HG03139 (cell line): ENCODE measurements around the gene GLO1.

ENCODE experiments used
- ATAC-seq: cut with Tn5 transposase; IDR thresholded peaks from one replicate; pipeline ENCODE4 v1.9.1; 2021; ENCODE audit not compliant: unreplicated experiment

GLO1 gene

DNA sequence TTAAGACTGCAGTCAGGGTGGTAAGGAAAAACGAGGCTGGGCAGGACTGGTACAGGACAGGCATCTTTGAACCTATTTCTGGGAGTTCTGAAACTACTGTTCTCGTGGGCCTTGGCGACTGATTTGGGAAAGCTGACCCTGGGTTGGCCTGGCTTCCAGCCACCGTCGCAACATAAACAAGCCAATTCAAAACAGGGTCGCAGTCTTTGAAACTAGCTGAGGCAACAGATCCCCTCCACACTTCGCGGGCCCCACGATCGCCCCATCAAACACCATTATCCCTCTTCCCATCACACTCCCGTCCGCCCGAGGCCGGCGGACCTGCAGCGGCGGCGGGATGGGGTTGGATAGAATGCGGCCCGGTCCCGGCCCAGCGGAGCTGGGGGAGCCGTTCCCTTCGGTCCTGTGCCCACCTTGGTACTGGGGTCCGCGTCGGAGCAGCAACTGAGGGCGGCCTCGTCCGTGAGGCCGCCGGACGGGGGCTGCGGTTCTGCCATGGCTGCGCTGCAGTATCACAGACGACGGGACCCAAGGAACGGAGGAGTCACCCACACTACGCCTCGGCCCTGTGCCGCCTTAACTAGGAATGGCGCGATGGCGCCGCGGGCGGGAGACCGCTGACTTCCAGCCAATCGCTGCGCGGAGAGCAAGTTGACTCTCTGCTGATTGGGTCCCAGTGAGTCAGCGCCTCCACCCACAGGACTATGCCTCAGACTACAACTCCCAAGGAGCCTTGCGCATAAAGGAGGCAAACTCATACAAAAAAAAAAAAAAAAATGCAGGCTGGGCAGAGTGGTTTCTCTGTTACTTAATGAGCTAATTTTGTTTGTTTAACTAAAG is at the start of gene GLO1:
GLO1 (minus strand) TSS at position 588 of the 840 bp plus-strand sequence; CDS start at position 497, 91 bp downstream.
- peak; percentile 99 for ATAC-seq

DNA sequence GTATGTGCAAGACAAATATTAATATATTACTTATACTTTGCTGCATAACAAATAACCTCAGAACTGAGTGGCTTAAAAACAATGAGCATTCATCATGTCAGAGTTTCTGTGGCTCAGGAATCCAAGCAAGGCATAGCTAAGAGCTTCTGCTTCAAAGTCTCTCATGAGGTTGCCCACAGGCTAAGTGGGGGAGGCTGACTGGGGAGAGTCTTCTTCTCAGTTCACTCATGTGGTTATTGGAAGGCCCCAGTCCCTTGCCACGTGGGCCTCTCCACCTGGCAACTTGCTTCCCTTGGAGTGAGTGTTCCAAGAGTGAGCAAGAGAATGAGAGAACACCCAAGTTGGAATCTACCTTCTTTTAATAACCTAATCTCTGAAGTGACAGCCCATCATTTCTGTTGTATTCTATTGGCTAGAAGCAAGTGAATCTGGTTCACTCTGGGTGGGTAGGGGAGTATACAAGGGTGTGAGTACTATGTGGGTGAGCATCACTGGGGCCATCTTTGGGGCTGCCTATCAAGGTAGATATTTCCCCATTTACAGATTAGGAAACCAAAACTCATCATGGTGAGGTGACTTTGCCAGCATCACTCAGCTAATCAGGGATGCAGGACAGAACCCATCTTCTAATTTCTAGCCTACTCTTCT is 48.1 kb upstream of the GLO1 start:
- no peak for ATAC-seq

DNA sequence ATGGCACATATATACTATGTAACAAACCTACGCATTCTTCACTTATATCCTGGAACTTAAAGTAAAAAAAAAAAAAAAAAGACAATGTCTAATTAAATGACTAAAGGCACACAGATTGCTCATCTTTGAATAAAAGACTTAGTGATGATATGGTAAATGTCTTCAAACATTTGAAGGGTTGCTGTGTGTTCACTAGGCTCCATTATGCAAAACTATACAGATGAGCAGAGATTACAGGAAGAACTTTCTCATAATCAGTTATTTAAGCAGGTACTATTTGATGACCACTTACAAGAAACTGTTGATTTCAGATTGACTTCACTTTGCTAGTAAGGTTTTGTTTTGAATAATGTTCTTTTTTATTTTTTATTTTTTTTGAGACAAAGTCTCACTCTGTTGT is 46.5 kb upstream of the GLO1 start:
- no peak for ATAC-seq

DNA sequence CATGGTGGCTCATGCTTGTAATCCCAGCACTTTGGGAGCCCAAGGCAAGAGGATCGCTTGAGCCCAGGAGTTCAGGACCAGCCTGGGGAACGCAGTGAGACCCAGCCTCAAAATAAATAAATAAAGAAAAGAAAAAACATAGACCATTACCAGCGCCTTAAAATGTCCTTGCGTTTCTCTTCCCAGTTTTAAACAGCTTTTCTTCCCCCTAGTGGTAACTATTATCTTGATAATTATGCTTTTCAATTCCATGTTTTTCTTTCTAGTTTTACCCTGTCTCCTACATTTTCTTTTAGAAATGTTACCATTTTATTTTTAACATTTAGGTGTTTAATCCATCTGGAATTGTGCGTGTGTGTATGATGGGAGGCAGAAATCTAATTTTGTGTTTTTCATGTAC is 36.6 kb upstream of the GLO1 start:
- no peak for ATAC-seq

DNA sequence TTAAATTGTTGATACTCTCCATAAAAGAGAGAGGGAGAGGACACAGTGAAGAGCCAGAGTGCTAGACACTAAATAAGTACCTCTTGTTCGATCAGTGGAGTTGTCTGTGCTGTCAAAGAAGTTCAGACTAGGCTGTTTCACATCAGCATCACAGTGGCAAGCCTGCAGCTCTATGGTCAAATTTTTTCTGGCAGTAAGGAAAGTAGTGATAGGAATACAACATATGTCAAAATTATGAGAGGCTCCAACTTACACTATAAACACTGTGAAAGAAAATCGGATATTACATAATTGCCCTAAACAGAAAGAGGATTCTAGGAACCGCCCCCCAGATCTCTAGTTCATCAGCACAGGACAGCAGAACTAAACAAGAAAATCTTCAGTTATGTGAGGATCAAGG is 35.3 kb upstream of the GLO1 start:
- ATAC-seq = no peak

DNA sequence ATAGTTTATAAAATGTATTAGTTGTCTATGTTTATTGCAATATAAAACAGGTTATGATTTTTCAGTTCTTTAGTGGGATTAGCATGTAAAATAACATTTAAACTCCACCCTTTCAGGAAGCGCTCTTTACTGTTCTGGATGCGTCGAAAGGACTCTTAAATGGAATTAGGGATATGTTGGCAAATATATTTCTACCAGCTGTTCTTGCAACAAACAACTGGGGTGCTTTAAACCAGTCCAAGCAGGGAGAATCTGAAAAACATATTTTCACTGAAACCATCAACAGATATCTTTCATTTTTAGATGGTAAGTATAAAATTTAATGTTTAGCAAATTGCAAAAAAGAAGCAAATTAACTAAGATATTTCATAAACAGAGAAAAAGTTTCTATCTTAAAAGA is 34.0 kb upstream of the GLO1 start:
- ATAC-seq = no peak

DNA sequence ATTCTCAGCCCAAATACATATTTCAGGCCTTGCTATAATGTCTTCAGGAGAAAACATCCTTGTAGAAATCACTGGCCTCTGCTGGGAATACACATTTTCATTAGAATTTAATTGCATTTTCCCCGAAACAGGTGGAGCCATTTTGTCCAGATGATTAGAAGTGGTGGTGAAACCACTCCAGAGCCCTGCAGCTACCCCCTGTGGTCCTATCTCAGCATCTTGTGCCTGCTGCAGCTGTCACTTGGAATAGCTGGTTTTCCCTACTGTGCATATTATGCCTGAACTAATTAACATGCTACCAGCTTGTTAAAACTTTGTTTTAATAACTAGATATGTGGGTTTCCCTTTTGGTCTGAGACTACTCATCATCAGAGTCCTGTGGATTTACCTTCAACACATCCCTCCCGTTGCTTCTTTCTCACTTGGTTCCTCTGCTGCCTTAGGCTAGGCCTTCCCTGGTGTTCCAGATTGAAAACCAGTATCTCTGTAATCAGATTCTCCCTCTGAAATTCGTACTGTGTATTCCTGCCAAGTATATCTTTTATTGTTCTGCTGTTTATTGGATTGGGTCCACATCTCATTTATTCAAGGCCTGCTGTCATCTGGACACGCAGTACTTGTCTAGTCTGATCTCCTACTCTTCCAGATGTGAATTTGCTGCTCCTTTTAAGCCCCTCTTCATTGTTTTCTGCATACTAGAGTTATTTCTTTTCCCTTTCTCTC is 27.4 kb upstream of the GLO1 start:
- no peak for ATAC-seq

DNA sequence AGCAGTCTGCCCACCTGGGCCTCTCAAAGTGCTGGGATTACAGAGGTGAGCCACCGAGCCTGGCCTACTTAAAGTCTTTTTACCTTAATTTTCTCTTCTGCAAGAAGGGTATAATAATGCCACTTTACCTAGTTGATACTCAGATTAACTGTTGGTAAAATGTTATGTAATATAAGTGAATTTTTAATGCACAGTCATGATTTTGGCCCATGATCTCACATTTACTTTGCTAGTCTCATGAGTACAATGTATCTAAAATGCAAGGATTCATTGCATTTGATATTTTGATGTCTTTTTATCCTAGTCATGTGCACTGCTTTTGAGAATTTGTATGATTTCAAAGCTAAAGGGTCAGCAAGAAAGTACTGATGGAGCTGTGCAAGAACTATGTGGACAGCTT is 25.3 kb upstream of the GLO1 start:
- no peak for ATAC-seq

DNA sequence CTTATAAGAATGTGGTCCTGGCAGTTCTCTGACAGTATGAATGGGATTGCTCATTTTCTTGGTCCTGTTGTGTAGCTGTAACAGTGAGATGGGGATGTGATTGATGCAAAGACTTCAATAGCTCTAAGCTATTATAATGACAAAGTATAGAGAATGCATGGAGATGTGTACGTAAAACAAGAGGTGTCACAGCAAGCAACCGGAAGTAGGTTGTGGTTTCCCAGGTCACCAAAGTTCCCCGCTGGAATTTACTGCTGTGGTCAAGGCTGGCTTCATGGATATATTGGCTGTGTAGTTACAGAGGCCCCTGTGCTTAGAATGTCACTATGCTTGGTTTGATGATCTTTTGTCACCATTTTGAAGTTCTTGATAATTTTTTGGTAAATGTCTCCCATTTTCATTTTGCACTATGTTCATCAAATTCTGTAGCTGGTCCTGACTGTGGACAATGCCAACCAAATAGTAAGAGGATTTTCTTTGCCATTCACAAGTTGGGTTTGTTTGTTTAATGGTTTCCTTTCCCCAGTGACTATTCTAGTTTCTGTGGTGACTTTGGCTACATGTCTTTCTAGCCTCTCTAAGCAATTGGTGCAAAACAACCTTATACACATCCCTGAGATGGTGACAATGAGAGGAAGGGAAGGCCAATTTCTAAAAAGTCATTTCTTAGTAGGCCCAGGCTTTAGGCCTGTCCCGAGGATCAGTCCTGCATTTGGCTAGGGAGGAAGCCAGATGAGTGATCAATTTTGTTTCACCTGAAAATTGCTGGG is 22.7 kb upstream of the GLO1 start:
- no peak for ATAC-seq

DNA sequence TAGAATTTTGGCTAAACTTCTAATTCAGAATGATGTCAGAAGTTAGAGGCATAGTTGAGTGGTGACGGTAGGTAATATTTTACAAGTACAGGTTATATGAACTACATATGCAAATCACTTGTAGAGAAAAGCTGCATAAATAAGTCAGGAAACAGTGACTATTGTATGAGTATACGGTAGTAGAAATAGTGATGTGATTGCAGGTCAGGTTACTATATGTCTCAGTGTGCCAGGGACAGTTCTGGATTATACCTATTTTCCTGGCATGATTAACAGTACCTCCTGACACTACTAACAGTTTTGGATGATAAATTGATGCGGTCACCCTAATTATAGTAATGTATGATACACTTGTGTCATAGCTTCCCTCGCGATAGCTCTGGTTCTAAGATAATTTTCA is 21.4 kb upstream of the GLO1 start:
- no peak for ATAC-seq

DNA sequence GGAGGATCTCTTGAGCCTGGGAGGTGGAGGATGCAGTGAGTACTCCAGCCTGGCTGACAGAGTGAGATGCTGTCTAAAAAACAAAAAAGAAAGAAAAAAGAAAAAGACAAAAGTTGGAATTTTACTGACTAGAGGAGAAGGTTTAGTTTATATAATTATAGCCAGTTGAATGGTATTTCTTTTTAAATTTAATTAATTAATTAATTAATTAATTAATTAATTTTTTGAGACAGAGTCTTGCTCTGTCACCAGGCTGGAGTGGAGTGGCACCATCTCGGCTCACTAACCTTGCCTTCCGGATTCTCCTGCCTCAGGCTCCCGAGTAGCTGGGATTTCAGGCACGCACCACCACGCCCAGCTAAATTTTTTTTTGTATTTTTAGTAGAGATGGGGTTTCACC is 20.8 kb upstream of the GLO1 start:
- ATAC-seq = no peak

DNA sequence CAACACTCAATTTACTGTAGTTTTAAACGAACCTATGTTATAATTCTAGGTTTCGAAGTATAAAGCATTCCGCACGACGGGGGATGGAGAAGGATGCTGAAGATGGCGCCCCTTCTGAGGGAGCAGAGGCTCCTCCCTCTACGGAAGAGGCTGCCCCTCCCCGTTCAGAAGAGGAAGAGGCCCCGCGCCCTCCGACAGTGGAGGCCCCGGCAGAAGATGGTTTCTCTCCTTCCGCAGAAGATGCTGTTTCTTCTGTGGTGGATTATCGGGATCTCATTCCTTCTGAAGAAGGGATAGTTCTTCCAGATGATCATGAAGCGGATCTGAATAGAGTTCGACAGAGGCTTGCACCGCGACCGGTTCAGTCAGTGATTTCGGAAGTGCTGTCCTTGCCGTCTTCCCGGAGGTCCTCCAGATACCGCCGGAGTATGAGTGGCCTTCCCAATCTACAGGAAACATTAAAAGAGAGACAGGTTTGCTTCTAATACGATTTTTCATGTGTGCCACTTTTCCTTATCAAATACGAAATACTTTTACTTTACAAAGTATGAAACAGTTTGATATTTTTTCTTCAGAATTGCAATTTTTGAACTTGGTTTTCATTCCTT is 19.9 kb upstream of the GLO1 start:
- no peak for ATAC-seq

DNA sequence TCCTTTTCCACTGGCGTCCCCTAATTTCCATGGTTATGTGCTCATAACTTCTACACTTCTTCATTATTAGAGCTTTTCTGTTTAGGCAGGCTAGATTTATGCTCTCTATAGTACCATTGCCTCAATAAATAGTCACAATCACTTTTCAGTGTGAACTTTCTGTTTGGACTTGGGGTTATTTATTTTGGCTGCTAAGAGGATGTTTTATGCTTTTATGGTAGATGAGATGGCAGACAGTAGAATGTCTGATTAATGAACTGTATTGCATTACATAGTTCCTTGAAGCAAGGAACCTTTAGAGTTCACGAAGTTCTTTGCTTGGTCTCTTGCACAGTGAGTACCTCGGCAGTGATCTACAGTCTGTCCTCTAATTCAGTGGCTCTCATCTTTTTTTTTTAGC is 19.1 kb upstream of the GLO1 start:
- no peak for ATAC-seq

DNA sequence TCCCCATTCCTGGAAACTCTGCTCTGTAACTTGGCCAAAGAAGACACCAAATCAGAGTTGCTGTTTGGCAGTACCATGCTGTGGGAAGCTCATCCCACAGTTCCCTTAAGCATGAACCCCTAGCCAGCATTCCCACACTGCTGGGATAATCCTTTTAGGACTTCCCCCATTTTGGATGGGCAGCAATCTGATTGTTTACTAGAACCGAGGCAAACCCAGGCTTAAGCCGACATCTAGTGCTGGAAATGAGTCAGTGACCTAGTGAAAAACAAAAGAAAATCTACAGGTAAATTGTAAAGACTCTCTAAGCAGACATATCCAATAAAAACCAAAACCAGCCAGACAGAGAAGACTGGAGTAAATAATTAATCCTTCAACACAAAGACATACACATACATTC is 17.4 kb upstream of the GLO1 start:
- no peak for ATAC-seq

DNA sequence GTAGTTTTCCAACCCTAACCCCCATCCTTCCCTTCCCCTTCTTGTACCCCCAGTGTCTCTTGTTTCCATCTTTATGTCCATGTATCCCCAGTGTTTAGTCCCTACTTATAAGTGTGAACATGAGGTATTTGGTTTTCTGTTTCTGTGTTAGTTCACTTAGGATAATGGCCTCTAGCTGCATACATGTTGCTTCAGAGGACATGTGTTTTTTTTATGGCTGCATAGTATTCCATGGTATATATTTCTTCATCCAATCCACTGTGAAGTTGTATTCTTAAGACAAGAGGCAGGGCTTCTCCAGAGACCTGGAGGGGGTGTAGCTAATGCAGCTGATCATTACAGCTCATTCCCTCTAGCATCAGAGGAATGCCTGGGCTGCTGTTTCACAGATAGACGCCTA is 16.4 kb upstream of the GLO1 start:
- no peak for ATAC-seq

DNA sequence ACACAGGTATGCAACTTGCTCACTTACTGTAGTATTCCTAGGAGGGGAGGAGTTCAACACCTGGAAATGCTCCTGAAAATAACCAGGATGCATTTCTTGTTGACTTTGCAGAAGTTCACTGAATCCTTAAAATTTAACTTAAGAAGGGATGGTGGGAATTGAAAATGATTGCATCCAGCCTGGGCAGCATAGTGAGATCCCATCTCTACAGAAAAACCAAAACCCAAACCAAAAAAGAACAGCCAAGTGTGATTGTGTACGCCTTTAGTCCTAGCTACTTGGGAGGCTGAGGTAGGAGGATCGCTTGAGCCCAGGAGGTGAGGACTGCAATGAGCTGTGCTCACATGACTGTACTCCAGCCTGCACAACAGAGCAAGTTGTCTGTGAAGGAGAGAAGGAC is 13.9 kb upstream of the GLO1 start:
- no peak for ATAC-seq

DNA sequence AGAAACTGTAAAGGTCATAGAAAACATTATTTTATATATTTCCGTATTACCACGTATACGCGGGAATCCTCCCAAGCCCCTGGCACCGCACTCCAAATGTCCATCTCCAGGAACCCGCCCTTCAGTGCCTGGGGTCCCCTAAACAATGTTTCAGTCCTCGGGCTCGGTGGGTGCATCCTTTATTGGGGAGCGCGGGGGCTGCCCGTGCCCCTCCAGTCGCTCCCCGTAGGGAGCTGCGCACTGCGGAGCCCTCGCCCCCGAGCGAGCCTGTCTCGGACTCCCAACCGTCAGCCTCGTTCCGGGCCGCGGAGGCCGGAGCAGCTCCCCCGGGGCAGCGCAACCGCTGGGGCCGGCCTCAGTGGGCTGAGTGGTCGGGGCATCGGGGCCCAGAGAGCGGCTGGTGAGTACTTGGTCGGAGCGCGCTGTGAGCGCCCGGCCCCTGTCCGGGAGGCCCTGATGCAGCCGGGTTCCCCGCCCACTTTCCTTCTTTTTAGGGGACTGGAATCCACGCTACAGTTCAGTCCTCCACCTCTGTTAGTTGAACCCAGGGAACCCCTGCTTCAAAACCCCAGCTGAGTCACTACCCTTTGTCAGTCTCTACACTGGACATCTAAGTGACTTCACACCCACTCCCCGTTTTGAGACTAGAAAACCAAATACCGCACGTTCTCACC is 12.2 kb upstream of the GLO1 start, which contains the start of gene DNAH8:
DNAH8 (plus strand) TSS at position 296 of the 674 bp plus-strand sequence. CDS start 7,499 bp downstream, outside the sequence.
- ATAC-seq = no peak

DNA sequence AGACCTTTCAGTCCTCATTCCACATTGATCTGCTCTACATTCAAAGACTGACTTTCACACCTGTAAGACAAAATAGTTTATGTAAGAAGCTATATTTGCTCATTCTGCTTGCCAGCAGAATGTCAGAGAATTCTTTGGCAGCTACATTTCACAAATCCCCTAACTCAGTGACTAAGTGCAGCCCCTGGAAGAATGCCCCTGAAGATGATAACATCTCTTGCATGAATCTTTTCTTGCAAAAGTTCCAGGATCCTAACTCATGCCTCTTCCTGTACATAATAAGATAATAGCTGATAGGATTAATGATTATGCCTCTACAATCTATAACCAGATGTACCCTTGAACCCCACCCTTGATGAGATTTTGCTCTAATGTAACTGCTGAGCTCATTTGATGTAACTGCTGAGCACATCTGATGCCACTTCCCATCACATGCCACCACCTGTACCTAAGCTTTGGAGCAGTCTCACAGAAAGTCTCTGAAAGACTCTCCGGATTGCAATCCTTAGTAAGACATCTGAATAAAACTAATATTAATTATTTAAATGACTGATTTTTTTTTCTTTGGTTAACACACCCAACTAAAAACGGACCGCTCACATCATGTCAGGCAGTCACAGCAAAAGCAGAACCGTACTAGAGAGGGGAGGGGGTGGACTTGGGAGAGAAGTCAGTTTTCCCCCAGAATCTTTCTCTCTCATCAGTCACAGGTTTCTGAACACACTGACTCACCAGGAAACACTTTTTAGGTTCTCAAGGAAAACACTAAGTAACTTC is 11.5 kb upstream of the GLO1 start:
- ATAC-seq = no peak

DNA sequence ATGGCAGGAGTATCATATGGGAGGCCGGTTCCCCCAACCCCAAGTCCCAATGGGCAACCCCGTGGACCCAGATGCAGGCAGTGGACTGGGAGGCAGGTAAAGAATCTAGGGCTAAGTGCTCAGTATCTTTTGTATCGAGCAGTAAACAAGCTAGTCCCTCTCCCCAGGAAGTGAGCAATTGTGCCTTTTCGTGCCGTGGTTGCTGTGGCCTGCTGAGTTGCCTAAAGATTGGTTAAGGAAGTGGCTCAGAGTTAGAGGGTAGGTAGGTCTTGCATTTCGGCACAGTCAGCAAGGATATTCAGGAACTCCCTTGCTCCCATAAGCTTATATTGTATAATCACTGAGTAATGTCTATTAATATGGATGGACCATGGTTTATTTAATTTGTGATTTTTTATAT is 10.9 kb upstream of the GLO1 start:
- no peak for ATAC-seq
